Ovary (tissue), 9 donors: ENCODE measurements around the gene AFG1L. TPM values are rescaled to one million over a fixed set of nuclear protein-coding genes. Genes with fewer than 3 reads are reported as not detected.
A peak's percentile ranks its signal among the peaks of the same experiment; 100 is the strongest.

Experiments used
- DNase-seq, 5 donors: peaks; one replicate each; pipeline ENCODE4 v3.0.0-alpha.2; 2019 to 2020
- H3K27ac ChIP-seq, 2 donors: fragments of 200-600 bp; one replicate each; pipeline versions ENCODE4 v1.5.1 to v1.8.0; 2019 to 2022
- H3K27me3 ChIP-seq: fragments of 200-600 bp; one replicate; pipeline ENCODE4 v1.8.0; 2022
- H3K36me3 ChIP-seq: fragments of 200-600 bp; sonication (generic); one replicate; pipeline ENCODE4 v1.5.1; 2019
- H3K4me1 ChIP-seq: one replicate; pipeline ENCODE4 v1.8.1; 2013; ENCODE audit warnings: mild to moderate bottlenecking, moderate library complexity; ENCODE audit not compliant: insufficient read depth
- H3K4me3 ChIP-seq: fragments of 200-600 bp; sonication (generic); one replicate; pipeline ENCODE4 v1.5.1; 2017
- H3K9me3 ChIP-seq, 2 donors: fragments of 200-600 bp in 1 of 2; sonication (generic) in 1 of 2; one replicate each; pipeline versions ENCODE4 v1.5.1 to v1.8.1; 2013 to 2019; ENCODE audit warnings: mild to moderate bottlenecking in 1 of 2, moderate library complexity in 1 of 2
- CTCF ChIP-seq, 3 donors: fragments of 450-650 bp in 2 of 3; fragments of 200-600 bp in 1 of 3; IDR thresholded peaks; one replicate each; pipeline versions ENCODE4 v1.5.1 to v1.8.0; 2016 to 2022; ENCODE audit warnings: antibody characterized with exemption in 3 of 3, mild to moderate bottlenecking in 1 of 3
- EP300 ChIP-seq: sonication (generic); formaldehyde crosslinking; IDR thresholded peaks from one replicate; pipeline ENCODE4 v1.6.1; 2017; ENCODE audit warnings: antibody characterized with exemption
- POLR2A ChIP-seq: fragments of 450-650 bp; IDR thresholded peaks from one replicate; pipeline ENCODE4 v1.6.1; 2017; ENCODE audit warnings: antibody characterized with exemption, mild to moderate bottlenecking, moderate library complexity
- WGBS, 3 donors: extraction: QIAGEN DNeasy Blood & Tissue Kit in 1 of 3; methylation state at CpG; one replicate each; pipeline versions ENCODE4 v1.1.5 to v1.1.7; 2013 to 2017; 5-methylcytosine and 5-hydroxymethylcytosine counted together
- intact Hi-C, 4 donors: fragments of 100-400 bp; cut with DNase I; formaldehyde crosslinking; loops; one replicate each; pipeline versions ENCODE4 v1.11.0 to v1.15.1; 2022 to 2023
- polyA plus RNA-seq, 2 donors: library from polyadenylated mRNA; stranded (reverse); fragments of 200-250 nt in 1 of 2; fragments of 350-450 nt in 1 of 2; fragmentation: Illumina TruSeq in 1 of 2; extraction: RNeasy Lipid Tissue Mini Kit (QIAGEN cat#74804) in 1 of 2; gene quantifications; one replicate each; pipeline ENCODE4 v1.2.3, GENCODE V29; 2013 to 2014
- total RNA-seq, 7 donors: library from RNA; depleted of rRNA in 2 of 7; stranded (reverse); fragments of >200 nt in 2 of 7; fragmentation: NEBNext Ultra II Directional in 3 of 7; extraction: Animal tissue kit (Norgen Biotek cat#: 25700) in 3 of 7; gene quantifications; one replicate each; pipeline versions ENCODE4 v1.1.0 to v1.2.4, GENCODE V29; 2016 to 2023
- donor health status: DM: no; HTN: no; CAD: no; lungs with moderate emphysema.
- donor health status: DM: no; HTN: no; CAD: no.
- donor health status: Bipolar disorder and iron deficiency.
- donor health status: DM: yes; HTN: yes; CAD: no.
- donor health status: DM: no; HTN: no; CAD: no.
- donor health status: DM: yes; HTN: yes; CAD: no.

Gene AFG1L
- total and polyA plus RNA-seq, 9 donors: 1.2 to 7.6 (median 5.7) TPM

DNA sequence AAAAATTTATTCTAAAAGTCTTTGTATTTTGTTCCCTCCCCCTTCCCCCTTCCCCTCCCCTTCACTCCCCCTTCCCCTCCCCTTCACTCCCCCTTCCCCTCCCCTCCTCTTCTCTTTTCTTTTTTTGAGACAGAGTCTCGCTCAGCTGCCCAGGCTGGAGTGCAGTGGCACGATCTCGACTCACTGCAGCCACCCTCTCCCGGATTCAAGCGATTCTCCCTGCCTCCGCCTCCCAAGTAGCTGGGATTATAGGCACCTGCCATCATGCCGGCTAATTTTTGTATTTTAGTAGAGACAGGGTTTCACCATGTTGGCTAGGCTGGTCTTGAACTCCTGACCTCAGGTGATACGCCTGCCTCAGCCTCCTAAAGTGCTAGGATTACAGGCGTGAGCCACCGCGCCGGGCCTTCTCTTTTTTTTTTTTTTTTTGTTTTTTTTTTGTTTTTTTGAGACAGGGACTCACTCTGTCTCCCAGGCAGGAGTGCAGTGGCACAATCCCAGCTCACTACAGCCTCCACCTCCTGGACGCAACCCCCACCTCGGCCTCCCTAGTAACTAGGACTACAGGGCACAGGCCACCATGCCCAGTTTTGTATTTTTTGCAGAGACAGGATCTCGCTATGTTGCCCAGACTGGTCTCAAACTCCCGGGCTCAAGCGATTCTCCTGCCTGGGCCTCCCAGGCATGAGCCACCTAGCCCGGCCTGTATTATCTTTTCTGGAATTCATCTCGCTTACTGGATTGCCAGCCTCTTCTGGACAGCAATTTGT lies 1.1 kb upstream of the AFG1L start:
- 88 to 94% (median 89%) methylated on average over 19 of the region's 19 CpGs for WGBS, 3 donors
- no peaks in the 10 kb centered on the region for H3K36me3 ChIP-seq
- H3K4me3 ChIP-seq: no peak overlapping the region
- no peak for TF ChIP-seq POLR2A
- TF ChIP-seq CTCF (IDR thresholded peaks at IDR 0.05): no peak
- no peak for TF ChIP-seq EP300
- peaks cover 6% of the 10 kb centered on the region for H3K4me1 ChIP-seq
- DNase-seq: peak in 3 of 5 donors; percentile 30 to 35 (median 33)
- no peaks in the 10 kb centered on the region for H3K9me3 ChIP-seq
- no peaks in the 10 kb centered on the region for H3K27me3 ChIP-seq
- H3K27ac ChIP-seq: no peak overlapping the region
- intact Hi-C loops: loop anchor here in 1 of 4 donors (2.0 kb wide), 1 partner anchor 33 kb away; the partner anchor contains the start of gene SNX3

GRCh38 chr6:108294297-108294726 lies 542 bp upstream of the AFG1L start:
- peak overlapping the region; percentile 39 to 59 for H3K27ac ChIP-seq
- H3K36me3 ChIP-seq: no peaks in the 10 kb centered on the region
- 30 to 31% (median 30%) methylated on average over 16 of the region's 16 CpGs for WGBS, 3 donors
- no peaks in the 10 kb centered on the region for H3K9me3 ChIP-seq
- H3K27me3 ChIP-seq: no peaks in the 10 kb centered on the region
- peaks cover 6% of the 10 kb centered on the region for H3K4me1 ChIP-seq
- intact Hi-C loops: loop anchor here in 1 of 4 donors (2.0 kb wide), 1 partner anchor 34 kb away; the partner anchor contains the start of gene SNX3
- no peak for TF ChIP-seq CTCF (IDR thresholded peaks at IDR 0.05)
- TF ChIP-seq POLR2A: no peak
- TF ChIP-seq EP300: no peak
- peak overlapping the region; percentile 75 for H3K4me3 ChIP-seq
- DNase-seq: peak in 1 of 5 donors; percentile 13

DNA sequence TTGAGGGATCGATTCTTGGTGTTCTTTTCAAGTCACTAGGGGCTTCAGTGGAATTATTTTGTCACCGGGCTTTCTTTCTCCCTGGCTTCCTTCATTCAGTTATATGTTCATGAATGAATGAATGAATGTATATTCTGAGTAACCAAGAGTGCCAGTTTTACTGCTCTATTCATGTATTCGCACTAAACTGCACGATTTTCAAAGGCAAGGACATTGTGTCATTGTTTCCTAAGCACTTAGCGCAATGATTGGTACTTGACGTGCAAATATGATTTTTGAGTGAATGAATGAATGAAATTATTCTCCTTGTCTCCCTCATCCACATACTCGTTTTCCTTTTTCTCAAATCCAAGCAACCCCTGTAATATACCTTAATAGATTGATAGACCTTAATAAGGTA lies 822 bp downstream of the AFG1L start:
- intact Hi-C loops: loop anchor here in 1 of 4 donors (2.0 kb wide), 1 partner anchor 35 kb away; the partner anchor contains the start of gene SNX3
- no peak for DNase-seq
- 67 to 73% (median 67%) methylated on average over 7 of the region's 7 CpGs for WGBS, 3 donors
- H3K4me3 ChIP-seq: peak overlapping the region; percentile 75
- no peaks in the 10 kb centered on the region for H3K27me3 ChIP-seq
- TF ChIP-seq CTCF (IDR thresholded peaks at IDR 0.05) (no peak), POLR2A (no peak), EP300 (no peak)
- H3K9me3 ChIP-seq: no peaks in the 10 kb centered on the region
- peaks cover 6% of the 10 kb centered on the region for H3K4me1 ChIP-seq
- no peak overlapping the region for H3K27ac ChIP-seq
- H3K36me3 ChIP-seq: no peaks in the 10 kb centered on the region

- Histone ChIP-seq H3K36me3 (no peaks in the 10 kb centered on the region), H3K27ac (no peak overlapping the region), H3K4me3 (no peak overlapping the region), H3K27me3 (no peaks in the 10 kb centered on the region), H3K4me1 (no peaks in the 10 kb centered on the region), H3K9me3 (no peaks in the 10 kb centered on the region)
- WGBS, 3 donors: 92 to 96% (median 94%) methylated on average over 5 of the region's 5 CpGs
- intact Hi-C loops: no loop called here
- no peak for DNase-seq
- no peak for TF ChIP-seq POLR2A
- no peak for TF ChIP-seq CTCF (IDR thresholded peaks at IDR 0.05)
- no peak for TF ChIP-seq EP300
Observed at GRCh38 chr6:108302386-108302785, 7.5 kb downstream of the AFG1L start.
